Testis (tissue), 5 donors: ENCODE measurements around the gene IRX3. TPM values are rescaled to one million over a fixed set of nuclear protein-coding genes. Genes with fewer than 3 reads are reported as not detected.

Experiments used
- DNase-seq: peaks from one replicate; pipeline ENCODE4 v3.0.0-alpha.2; 2019
- H3K27ac ChIP-seq, 2 donors: fragments of 200-600 bp; sonication (generic); one replicate each; pipeline ENCODE4 v1.5.1; 2019
- H3K27me3 ChIP-seq: fragments of 200-600 bp; sonication (generic); one replicate; pipeline ENCODE4 v1.5.1; 2019
- H3K36me3 ChIP-seq: fragments of 200-600 bp; sonication (generic); one replicate; pipeline ENCODE4 v1.5.1; 2017; ENCODE audit warnings: low read depth; ENCODE audit errors: missing control alignments
- H3K4me1 ChIP-seq: fragments of 200-600 bp; sonication (generic); one replicate; pipeline ENCODE4 v1.5.1; 2019
- H3K4me3 ChIP-seq, 2 donors: fragments of 200-600 bp; sonication (generic); one replicate each; pipeline ENCODE4 v1.5.1; 2017 to 2019
- H3K9me3 ChIP-seq: fragments of 200-600 bp; sonication (generic); one replicate; pipeline ENCODE4 v1.5.1; 2017
- POLR2A ChIP-seq: fragments of 450-650 bp; IDR thresholded peaks from one replicate; pipeline ENCODE4 v1.6.1; 2017; ENCODE audit warnings: antibody characterized with exemption, mild to moderate bottlenecking, moderate library complexity
- WGBS, 2 donors: methylation state at CpG; one replicate each; pipeline ENCODE4 v1.1.5; 2018; 5-methylcytosine and 5-hydroxymethylcytosine counted together
- intact Hi-C: fragments of 100-400 bp; cut with DNase I; formaldehyde crosslinking; loops from one replicate; pipeline ENCODE4 v1.15.1; 2023; ENCODE audit warnings: low total_unique reads
- long read RNA-seq, 2 donors: transcript quantifications; one replicate each; lab custom pipeline, GENCODE V29; 2026
- polyA plus RNA-seq: library from polyadenylated mRNA; stranded (reverse); fragments of 350-450 nt; fragmentation: Illumina TruSeq; extraction: RNeasy Lipid Tissue Mini Kit (QIAGEN cat#74804); gene quantifications from one replicate; pipeline ENCODE4 v1.2.3, GENCODE V29; 2014; ENCODE audit warnings: low read depth, low replicate concordance; ENCODE audit not compliant: insufficient read depth
- total RNA-seq, 2 donors: library from RNA; depleted of rRNA; stranded (reverse); fragments of >200 nt; gene quantifications; one replicate each; pipeline ENCODE4 v1.2.3, GENCODE V29; 2016
- TF ChIP-seq, protein P1 (sequence below), 3 experiments: fragments of 450-650 bp in 2 of 3; fragments of 200-600 bp in 1 of 3; sonication (generic) in 1 of 3; IDR thresholded peaks; one replicate each; pipeline ENCODE4 v1.5.1; 2016 to 2019; ENCODE audit warnings: antibody characterized with exemption in 3 of 3, mild to moderate bottlenecking in 2 of 3, moderate library complexity in 1 of 3

IRX3 gene
- total RNA-seq (1 to 10 TPM; 1.2 to 1.6 TPM), polyA plus RNA-seq (1.2 TPM)
- long read RNA-seq, donor 1: 0 reads
- long read RNA-seq, donor 2: 0 reads

DNA sequence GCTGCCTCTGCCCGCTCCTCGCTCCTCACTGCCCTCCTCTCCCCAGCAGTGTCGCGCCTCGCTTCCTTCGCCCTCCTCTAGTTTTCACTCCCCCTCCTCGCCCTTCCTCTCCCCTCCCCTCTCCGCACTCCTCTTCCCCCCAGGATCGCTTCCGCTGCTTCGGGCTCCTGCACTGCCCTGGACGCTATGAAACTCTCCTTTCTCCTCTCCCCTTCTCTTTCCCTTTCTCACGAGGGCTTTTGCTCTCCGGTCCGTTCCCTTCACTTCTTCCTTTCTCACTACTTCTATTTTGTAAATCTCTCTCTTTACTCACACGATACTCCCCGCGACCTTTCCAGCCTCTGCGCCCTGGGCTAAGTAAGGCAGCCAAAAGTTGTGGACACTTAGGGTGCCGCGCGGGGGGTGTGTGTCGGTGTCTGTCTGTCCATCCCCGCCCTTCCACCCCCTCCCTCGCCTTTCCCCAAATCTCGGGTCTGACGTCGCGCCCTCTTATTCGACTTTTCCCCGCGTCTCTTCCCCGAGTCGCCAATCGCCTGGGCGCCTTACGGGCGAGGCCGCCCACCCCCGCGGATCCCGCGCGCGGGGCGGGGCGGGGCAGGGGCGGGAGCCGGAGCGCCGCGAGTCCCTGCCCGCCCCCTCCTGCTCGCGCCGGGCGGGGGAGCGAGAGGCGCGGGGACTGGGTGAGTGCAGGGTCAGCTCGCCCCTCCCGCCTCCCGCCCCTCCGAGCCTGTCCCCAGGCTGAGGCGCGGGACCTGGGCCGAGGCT, at the start of gene IRX3:
TSS of gene IRX3 (minus strand) at position 422 of the 765 bp plus-strand sequence. CDS start 737 bp downstream, outside the sequence.
- TF ChIP-seq, protein P1, sequence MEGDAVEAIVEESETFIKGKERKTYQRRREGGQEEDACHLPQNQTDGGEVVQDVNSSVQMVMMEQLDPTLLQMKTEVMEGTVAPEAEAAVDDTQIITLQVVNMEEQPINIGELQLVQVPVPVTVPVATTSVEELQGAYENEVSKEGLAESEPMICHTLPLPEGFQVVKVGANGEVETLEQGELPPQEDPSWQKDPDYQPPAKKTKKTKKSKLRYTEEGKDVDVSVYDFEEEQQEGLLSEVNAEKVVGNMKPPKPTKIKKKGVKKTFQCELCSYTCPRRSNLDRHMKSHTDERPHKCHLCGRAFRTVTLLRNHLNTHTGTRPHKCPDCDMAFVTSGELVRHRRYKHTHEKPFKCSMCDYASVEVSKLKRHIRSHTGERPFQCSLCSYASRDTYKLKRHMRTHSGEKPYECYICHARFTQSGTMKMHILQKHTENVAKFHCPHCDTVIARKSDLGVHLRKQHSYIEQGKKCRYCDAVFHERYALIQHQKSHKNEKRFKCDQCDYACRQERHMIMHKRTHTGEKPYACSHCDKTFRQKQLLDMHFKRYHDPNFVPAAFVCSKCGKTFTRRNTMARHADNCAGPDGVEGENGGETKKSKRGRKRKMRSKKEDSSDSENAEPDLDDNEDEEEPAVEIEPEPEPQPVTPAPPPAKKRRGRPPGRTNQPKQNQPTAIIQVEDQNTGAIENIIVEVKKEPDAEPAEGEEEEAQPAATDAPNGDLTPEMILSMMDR (IDR thresholded peaks at IDR 0.05): no peak
- TF ChIP-seq POLR2A: no peak
- no peaks in the 10 kb centered on the region for H3K36me3 ChIP-seq
- 0 to 1% methylated on average over 26 to 57 of the region's 67 CpGs for WGBS, 2 donors
- DNase-seq: peak; percentile 54
- peaks cover 21% of the 10 kb centered on the region for H3K4me1 ChIP-seq
- no peaks in the 10 kb centered on the region for H3K27me3 ChIP-seq
- peak within 1 kb of the TSS; percentile 46 to 55 for H3K4me3 ChIP-seq
- intact Hi-C loops: no loop called here
- H3K27ac ChIP-seq: no peak within 1 kb of the TSS
- H3K9me3 ChIP-seq: no peaks in the 10 kb centered on the region

DNA sequence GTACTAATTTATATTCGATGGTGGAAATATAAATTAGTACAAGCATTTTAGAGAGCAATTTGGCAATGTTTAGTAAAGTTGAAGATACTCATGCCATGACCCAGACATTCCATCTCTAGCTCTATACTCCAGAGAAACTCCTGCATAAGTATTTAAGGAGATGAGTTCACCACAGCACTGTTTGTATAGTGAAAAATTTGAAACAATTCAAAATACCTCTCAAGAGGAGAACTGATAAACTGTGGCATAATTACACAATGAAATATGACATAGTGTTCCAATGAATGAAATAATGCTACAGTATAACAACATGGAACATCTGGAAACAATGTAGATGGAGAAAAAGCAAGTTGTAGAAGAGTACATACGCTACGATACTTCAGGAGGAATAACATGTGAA, 48.6 kb upstream of the IRX3 start:
- intact Hi-C loops: no loop called here
- Histone ChIP-seq H3K27me3 (no peaks in the 10 kb centered on the region), H3K27ac (no peak overlapping the region), H3K9me3 (no peaks in the 10 kb centered on the region), H3K4me3 (no peak overlapping the region), H3K36me3 (no peaks in the 10 kb centered on the region), H3K4me1 (no peaks in the 10 kb centered on the region)
- TF ChIP-seq, protein P1 (IDR thresholded peaks at IDR 0.05): no peak
- TF ChIP-seq POLR2A: no peak
- DNase-seq: no peak
- 26 to 35% methylated on average over 3 of the region's 3 CpGs for WGBS, 2 donors

DNA sequence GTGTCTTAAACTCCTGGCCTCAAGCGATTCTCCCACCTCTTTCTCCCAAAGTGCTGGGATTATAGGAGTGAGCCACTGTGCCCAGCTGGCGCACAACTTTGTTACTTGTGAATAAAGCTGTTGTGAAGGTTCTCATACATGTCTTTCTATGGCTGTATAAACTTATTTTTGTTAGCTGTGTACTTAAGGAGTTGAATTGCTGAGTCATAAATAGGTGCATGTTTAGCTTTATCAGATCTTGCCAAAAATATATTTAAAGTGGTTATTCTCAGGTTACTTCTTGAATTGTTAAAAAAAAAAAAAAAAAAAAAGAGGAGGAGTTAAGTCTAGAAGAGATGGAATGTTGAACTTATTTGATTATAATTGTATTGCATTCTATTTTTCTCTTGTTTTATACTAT, 47.6 kb upstream of the IRX3 start:
- TF ChIP-seq, protein P1 (IDR thresholded peaks at IDR 0.05): no peak
- no peak for TF ChIP-seq POLR2A
- Histone ChIP-seq H3K36me3 (no peaks in the 10 kb centered on the region), H3K4me1 (no peaks in the 10 kb centered on the region), H3K27ac (no peak overlapping the region), H3K4me3 (no peak overlapping the region), H3K9me3 (no peaks in the 10 kb centered on the region), H3K27me3 (no peaks in the 10 kb centered on the region)
- 100% methylated on average over 2 of the region's 2 CpGs for WGBS, 2 donors
- no peak for DNase-seq
- intact Hi-C loops: no loop called here

DNA sequence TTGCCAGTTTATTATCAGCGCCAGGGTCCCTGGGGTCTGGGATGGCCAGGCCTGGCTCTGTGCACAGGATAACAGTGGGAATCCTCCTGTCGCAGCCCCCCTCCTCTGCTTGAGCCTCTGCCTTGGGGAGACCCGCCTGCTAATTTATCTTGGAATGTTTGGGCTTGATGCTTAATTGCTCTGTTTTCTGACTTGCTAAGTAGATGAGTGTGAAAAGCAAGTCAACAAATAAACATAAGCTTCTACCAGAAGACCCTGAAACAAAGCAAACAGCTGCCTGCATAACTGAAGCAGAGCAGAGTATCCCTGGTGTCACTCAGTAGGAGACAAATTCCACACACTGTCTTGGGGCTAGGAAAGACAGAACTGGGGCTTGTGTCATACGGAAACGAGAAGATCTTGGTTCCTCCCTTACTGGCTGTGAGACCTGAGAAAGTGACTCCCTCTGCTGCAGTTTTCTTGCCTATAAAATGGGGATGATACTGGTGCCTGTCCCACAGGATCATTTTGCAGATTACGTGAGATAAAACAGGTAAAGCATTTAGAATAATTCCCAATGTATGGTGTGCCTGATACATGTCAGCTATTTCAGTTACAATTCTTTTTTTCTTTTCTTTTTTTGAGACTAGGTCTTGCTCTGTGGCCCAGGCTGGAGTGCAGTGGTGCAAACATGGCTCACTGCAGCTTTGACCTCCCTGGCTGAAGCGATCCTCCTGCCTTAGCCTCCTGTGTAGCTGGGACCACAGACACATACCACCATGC, 44.8 kb upstream of the IRX3 start:
- no peaks in the 10 kb centered on the region for H3K9me3 ChIP-seq
- H3K4me3 ChIP-seq: no peak overlapping the region
- H3K36me3 ChIP-seq: no peaks in the 10 kb centered on the region
- no peak for DNase-seq
- intact Hi-C loops: no loop called here
- H3K27ac ChIP-seq: no peak overlapping the region
- WGBS, 2 donors: 76 to 81% methylated on average over 7 of the region's 7 CpGs
- no peaks in the 10 kb centered on the region for H3K27me3 ChIP-seq
- H3K4me1 ChIP-seq: peaks cover 2% of the 10 kb centered on the region
- TF ChIP-seq POLR2A: no peak
- TF ChIP-seq, protein P1 (IDR thresholded peaks at IDR 0.05): no peak
